Measurements from ENCODE around the gene LRRC3. TPM values are rescaled to one million over a fixed set of nuclear protein-coding genes. Genes with fewer than 3 reads are reported as not detected.

The LRRC3 gene
- total and polyA plus RNA-seq, 2 of the 4 experiments (the other 2 are of a cell fraction): under 0.01 to 0.38 TPM

- H4K8ac ChIP-seq (ENCODE audit: low read depth in 2 of 2, low read length in 2 of 2): no peak overlapping the region
- TF ChIP-seq RCOR1 (IDR thresholded peaks at IDR 0.05; ENCODE audit: insufficient replicate concordance, low read length) (no peak), MAFK (IDR thresholded peaks at IDR 0.05; ENCODE audit: low read depth, low read length) (no peak), USF2 (IDR thresholded peaks at IDR 0.05; ENCODE audit: low read depth, low read length) (no peak), NFE2L2 (IDR thresholded peaks at IDR 0.05; ENCODE audit: low read depth, low read length) (no peak), CEBPB (IDR thresholded peaks at IDR 0.05; ENCODE audit: low read depth, low read length) (no peak), RFX5 (IDR thresholded peaks at IDR 0.05; ENCODE audit: low read depth, low read length) (no peak), CHD1 (IDR thresholded peaks at IDR 0.05; ENCODE audit: low read depth, low read length) (no peak), BHLHE40 (IDR thresholded peaks at IDR 0.05; ENCODE audit: low read depth, low read length) (no peak), MXI1 (IDR thresholded peaks at IDR 0.05; ENCODE audit: borderline replicate concordance, low read depth, low read length) (no peak), FOS (IDR thresholded peaks at IDR 0.05; ENCODE audit: low read depth, low read length) (no peak), POLR2A (IDR thresholded peaks at IDR 0.05; ENCODE audit: low read depth, low read length) (no peak), RAD21 (IDR thresholded peaks at IDR 0.05; ENCODE audit: low read length) (no peak)
- no peak overlapping the region for H4K91ac ChIP-seq (ENCODE audit: insufficient read depth, low read depth, low read length)
- H2AK9ac ChIP-seq (replicated peaks; ENCODE audit: low read depth, low read length, poor library complexity): no peak overlapping the region
- H2BK20ac ChIP-seq (ENCODE audit: low read depth, low read length): no peak overlapping the region
- no peak overlapping the region for H2BK5ac ChIP-seq (ENCODE audit: low read depth, low read length, poor library complexity, severe bottlenecking)
- WGBS, 2 experiments (ENCODE audit: extremely low coverage in 2 of 2, insufficient read length in 1 of 2): 60% methylated on average over 2 of the region's 30 CpGs; no CpG with 5 or more reads in 1 of the 2 experiments
- intact Hi-C loops (cut with micrococcal nuclease) (no loop called here), in situ Hi-C loops (cut with MboI; ENCODE audit: low sequenced_read_pairs) (loop anchor here (25.0 kb wide), 1 partner anchor 428 kb away; the partner anchor contains the start of gene SLX9), dilution Hi-C loops (cut with HindIII; ENCODE audit: low sequenced_read_pairs, unreplicated experiment) (no loop called here)
- H4K5ac ChIP-seq (ENCODE audit: low read depth, low read length): no peak overlapping the region
- H2BK120ac ChIP-seq (ENCODE audit: low read depth, low read length): no peak overlapping the region
- H3K4me3 ChIP-seq (ENCODE audit: insufficient read depth, low read depth, low read length): no peak overlapping the region
- BruUV-seq (replicated peaks): no TSS peak
- H3K9me1 ChIP-seq (ENCODE audit: insufficient read depth, low read length): no peaks in the 10 kb centered on the region
- no peak overlapping the region for H3K14ac ChIP-seq (replicated peaks; ENCODE audit: low read depth, low read length)
- H3K27me3 ChIP-seq (ENCODE audit: control insufficient read depth, insufficient read depth, low read length): peaks cover 23% of the 10 kb centered on the region
- H2AFZ ChIP-seq (replicated peaks; ENCODE audit: low read length, poor library complexity): peak overlapping the region; percentile 51
- ATAC-seq (ENCODE audit: low read depth) (no peak), DNase-seq (no peak)
- POLR2A ChIA-PET (ENCODE audit: unreplicated experiment): no interaction called here
- no peak overlapping the region for H2AK5ac ChIP-seq (ENCODE audit: low read depth, low read length)
- H3K79me1 ChIP-seq (ENCODE audit: low read depth in 1 of 2, low read length in 2 of 2): no peaks in the 10 kb centered on the region
- no peaks in the 10 kb centered on the region for H3K36me3 ChIP-seq (ENCODE audit: control insufficient read depth, insufficient read depth, low read length)
- H3K4ac ChIP-seq (ENCODE audit: low read depth, low read length): no peak overlapping the region
- no peak overlapping the region for H3K9ac ChIP-seq (ENCODE audit: low read depth, low read length)
- H3K18ac ChIP-seq (ENCODE audit: low read depth, low read length): no peak overlapping the region
- H3K27ac ChIP-seq (ENCODE audit: insufficient read depth, low read length): no peak overlapping the region
- H3K4me1 ChIP-seq (ENCODE audit: control insufficient read depth, insufficient read depth, low read length): no peaks in the 10 kb centered on the region
- H3K9me3 ChIP-seq (ENCODE audit: control insufficient read depth, insufficient read depth, low read length): no peaks in the 10 kb centered on the region
- no peak overlapping the region for H3K4me2 ChIP-seq (ENCODE audit: low read depth, low read length)
- no peak overlapping the region for H2BK15ac ChIP-seq (ENCODE audit: low read depth, low read length)
- H4K20me1 ChIP-seq (ENCODE audit: insufficient read depth, low read length): no peaks in the 10 kb centered on the region
- no peak overlapping the region for H3K23ac ChIP-seq (ENCODE audit: low read depth, low read length)
- no peak overlapping the region for H3K56ac ChIP-seq (ENCODE audit: extremely low read depth, insufficient read depth, low read length)
- CTCF ChIA-PET: no interaction called here
These were observed 53.6 kb downstream of the LRRC3 start for GRCh38 chr21:44508711-44509445.

Measured in IMR-90 (cell line).